SK-N-SH treated with all-trans-retinoic acid at 6 μM for 48 hours (cell line): ENCODE measurements around the gene SKI.

Experiments used
- ISL1 ChIP-seq: fragments of 250-450 bp; sonication (Bioruptor Pico); IDR thresholded peaks from 2 replicates; pipeline ENCODE4 v2.1.2; 2022; ENCODE audit warnings: mild to moderate bottlenecking, moderate library complexity
- RARB ChIP-seq: fragments of 250-450 bp; sonication (Bioruptor Pico); IDR thresholded peaks from 2 replicates; pipeline ENCODE4 v1.8.0; 2021; ENCODE audit warnings: mild to moderate bottlenecking, moderate library complexity

GRCh38 chr1:2236695-2237677 is 8.9 kb downstream of the SKI start:
- TF ChIP-seq ISL1 (no peak), RARB (no peak)
